ENCODE measurements around the gene HRAS.

DNA sequence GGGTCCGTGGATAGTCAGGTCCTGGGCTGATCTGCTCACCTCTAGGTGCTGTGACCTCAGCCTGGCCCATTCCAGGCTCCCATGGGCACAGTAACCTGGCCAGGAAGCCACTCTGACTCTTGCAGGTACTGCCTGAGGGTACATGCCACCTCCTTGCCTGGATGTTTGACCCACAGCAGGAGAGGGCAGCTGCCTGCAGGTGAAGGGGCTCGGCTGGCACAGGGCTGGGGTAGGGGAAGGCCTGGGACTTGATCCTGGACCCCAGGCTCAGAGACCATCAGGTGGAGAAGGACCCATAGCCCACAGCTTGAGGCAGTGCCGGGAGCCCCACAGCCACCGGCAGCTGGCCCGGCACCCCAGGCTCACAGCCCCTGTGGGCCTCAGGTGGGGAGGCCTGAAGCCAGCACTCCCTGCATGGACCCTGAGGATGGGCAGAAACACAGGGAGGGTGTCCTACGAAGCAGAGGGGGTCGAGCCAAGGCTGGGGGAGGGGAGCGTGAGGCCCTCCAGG lies 4.7 kb upstream of the HRAS start:
- TF ChIP-seq, protein P1, sequence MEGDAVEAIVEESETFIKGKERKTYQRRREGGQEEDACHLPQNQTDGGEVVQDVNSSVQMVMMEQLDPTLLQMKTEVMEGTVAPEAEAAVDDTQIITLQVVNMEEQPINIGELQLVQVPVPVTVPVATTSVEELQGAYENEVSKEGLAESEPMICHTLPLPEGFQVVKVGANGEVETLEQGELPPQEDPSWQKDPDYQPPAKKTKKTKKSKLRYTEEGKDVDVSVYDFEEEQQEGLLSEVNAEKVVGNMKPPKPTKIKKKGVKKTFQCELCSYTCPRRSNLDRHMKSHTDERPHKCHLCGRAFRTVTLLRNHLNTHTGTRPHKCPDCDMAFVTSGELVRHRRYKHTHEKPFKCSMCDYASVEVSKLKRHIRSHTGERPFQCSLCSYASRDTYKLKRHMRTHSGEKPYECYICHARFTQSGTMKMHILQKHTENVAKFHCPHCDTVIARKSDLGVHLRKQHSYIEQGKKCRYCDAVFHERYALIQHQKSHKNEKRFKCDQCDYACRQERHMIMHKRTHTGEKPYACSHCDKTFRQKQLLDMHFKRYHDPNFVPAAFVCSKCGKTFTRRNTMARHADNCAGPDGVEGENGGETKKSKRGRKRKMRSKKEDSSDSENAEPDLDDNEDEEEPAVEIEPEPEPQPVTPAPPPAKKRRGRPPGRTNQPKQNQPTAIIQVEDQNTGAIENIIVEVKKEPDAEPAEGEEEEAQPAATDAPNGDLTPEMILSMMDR (conservative IDR thresholded peaks at IDR 0.05 in 1 of 2, IDR thresholded peaks at IDR 0.05 in 1 of 2; ENCODE audit: extremely low read depth in 1 of 2, insufficient read depth in 1 of 2, low read depth in 1 of 2, low read length in 2 of 2): no peak
- TF ChIP-seq EZH2 (IDR thresholded peaks at IDR 0.05; ENCODE audit: borderline replicate concordance, low read length): no peak

Data from mammary epithelial cell (primary cell).